HG03064 (cell line): ENCODE data around the gene RAB3GAP1.
"Not testable (repeated sequence)": the region's sequence is repeated elsewhere in the genome, so short reads cannot be mapped to it uniquely, and the experiment has no call there.

Experiments
- ATAC-seq: cut with Tn5 transposase; IDR thresholded peaks from one replicate; pipeline ENCODE4 v1.9.1; 2021; ENCODE audit warnings: low read depth; ENCODE audit not compliant: unreplicated experiment

Gene RAB3GAP1

GRCh38 chr2:135052042-135052876, at the start of gene RAB3GAP1:
Gene RAB3GAP1, plus strand, starts transcription at chr2:135052292. Its CDS starts 16 bp downstream, at chr2:135052308.
- peak; percentile 76 for ATAC-seq

DNA sequence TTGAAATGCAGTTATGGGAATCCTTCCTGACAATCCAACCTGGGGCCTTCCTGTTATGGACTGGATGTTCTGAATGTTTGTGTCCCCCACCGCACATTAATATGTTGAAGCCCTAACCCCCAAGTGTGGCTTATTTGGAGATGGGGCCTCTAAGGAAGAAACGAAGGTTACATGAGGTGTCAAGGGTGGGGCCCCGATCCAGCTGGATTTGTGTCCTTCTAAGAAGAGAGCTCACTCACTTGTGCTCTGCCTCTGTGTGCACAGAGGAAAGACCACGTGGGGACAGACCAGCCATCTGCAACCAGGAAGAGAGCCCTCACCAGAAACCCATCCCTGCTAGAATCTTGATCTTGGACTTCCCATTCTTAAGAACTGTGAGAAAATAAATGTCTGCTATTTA, 49.3 kb upstream of the RAB3GAP1 start:
- no peak for ATAC-seq

DNA sequence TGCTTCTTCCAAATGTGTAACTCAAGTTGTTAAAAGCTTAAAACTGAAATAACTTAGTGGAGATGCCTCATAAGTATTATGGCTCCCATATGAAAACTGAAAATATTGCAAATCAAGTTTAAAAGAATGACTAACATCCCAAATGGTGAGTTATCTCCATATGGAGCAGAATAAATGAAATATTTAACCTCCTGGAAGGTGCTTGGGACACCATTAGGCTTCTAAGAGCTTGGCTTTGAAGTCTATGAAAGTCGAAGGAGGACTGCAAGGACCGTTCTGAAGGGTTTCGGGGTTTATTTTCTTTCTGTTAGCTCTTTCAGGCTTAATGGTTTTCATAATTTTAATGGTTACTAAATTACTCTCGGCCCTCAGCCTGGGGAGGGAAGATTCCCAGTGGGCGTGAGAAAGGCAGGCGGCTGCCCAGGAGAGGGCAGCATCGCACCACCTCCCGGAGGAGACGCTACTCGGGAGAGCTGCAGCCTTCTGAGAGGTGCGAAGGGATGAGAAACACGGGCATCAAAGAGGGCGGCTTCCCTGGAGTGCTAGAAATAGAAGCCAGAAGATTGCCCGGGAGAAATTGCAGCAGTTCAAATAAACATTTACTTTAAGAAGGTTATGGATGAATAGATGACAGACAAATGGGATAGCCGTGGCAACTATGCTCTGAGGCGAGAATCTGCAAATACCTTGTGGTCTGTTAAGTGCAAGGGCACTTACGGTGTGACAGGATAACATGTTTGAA, 47.9 kb upstream of the RAB3GAP1 start:
- ATAC-seq: peak; percentile 95

DNA sequence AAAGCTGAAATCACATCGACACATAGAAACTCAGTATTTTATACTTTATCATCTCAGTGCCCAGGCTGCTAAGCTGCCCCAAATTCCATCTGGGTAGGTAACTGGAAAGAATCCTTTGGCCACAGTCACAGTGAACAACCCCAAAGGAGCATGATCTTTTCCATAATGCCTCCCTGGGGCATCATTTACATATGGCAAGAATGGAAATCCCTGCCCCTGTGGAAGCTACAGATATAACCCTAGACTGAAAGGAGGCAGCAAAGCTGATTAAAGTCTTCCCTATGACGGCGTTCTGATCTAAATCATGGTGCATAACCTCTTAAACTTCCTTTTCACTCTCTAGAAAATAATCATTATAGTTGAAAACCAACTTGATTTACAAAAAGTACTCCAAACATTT, 46.3 kb upstream of the RAB3GAP1 start:
- no peak for ATAC-seq

DNA sequence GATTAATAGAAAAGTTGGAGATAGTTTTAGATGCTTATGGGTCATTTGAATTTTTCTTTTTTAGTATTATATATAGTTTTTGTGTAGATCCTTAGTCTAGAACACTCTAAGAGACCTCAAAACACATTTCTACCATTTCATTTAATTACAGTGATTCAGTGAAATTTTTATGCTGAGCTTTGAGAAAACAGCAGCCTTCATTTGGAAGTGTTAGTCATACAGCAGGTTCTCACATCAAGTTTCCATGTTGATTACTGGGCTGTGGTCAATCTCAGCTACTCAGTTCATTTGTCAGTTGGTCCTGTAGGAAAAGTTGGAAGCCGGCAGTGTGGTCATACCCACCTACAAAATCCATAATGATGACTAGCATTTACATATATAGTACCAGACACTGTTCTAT, 42.8 kb upstream of the RAB3GAP1 start:
- ATAC-seq: no peak

GRCh38 chr2:135010200-135010942, 41.7 kb upstream of the RAB3GAP1 start:
- no peak for ATAC-seq

- ATAC-seq: no peak
Measured at GRCh38 chr2:135011633-135012032, 40.5 kb upstream of the RAB3GAP1 start.

DNA sequence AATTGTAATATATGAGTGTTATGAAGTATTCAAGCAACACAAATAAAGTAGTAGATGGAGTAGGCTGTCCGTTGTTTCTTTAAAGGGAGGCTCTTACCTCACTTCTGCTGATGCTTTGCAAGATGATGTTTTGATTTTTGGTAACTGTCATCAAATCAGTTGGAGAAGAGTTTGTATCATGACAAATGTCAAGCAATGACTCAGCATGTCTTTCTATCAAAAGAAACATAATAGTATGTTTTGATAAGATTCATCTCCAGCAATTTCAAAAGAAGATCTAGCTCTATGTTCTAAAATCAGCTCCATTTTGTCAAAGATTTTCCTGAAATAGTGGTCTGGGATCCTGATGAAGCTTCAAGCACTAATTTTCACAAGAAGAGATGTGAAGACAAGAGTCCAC, 30.5 kb upstream of the RAB3GAP1 start:
- no peak for ATAC-seq

GRCh38 chr2:135022952-135023880, 28.9 kb upstream of the RAB3GAP1 start:
- ATAC-seq: no peak

GRCh38 chr2:135023886-135024485, 28.1 kb upstream of the RAB3GAP1 start:
- no peak for ATAC-seq

- no peak for ATAC-seq
Measured at GRCh38 chr2:135029481-135030134, 22.5 kb upstream of the RAB3GAP1 start.

GRCh38 chr2:135030826-135031225, 21.3 kb upstream of the RAB3GAP1 start:
- no peak for ATAC-seq

GRCh38 chr2:135033216-135033615, 18.9 kb upstream of the RAB3GAP1 start:
- ATAC-seq: not testable (repeated sequence)

GRCh38 chr2:135037831-135038230, 14.3 kb upstream of the RAB3GAP1 start:
- no peak for ATAC-seq

GRCh38 chr2:135043345-135043744, 8.7 kb upstream of the RAB3GAP1 start:
- ATAC-seq: no peak

DNA sequence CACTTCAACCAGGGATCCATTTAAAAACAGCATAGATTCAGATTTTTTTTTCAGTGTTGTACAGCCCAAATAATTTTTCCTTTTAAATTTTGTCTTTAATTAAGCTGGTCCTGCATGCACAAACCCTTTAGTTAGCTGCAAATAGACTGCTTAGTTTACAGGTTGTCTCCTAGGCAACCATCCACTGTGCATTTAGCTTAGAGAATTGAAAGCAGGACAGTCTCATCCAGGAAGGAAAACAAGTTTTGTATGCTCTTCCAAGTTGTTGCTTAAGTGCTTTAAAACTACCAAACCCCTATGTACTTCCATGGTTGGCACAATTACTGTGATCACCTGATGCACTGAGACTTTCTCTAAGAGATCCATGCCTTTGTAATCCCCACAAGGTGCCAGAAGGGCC, 4.8 kb upstream of the RAB3GAP1 start, which contains the start of gene MAP3K19:
MAP3K19 (minus strand) TSS at position 148 of the 400 bp plus-strand sequence. CDS start 22,800 bp downstream, outside the sequence.
- ATAC-seq: no peak

GRCh38 chr2:135048122-135048521, 4.0 kb upstream of the RAB3GAP1 start:
- ATAC-seq: no peak

DNA sequence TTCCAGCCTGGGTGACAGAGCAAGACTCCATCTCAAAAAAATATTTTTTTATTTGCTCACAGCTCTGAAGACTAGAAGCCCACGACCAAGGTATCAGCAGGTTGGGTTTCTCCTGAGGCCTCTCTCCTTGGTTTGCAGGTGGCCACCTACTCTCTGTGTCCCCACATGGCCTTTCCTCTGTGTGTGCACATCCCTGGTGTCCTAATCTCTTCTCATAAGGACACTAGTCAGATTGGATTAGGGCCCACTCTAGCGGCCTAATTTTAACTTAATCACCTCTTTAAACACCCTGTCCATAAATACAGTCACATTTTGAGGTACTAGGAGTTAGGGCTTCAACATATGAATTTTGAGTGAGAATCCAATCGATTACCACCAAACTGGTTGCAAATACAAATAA, 2.0 kb upstream of the RAB3GAP1 start:
- no peak for ATAC-seq

DNA sequence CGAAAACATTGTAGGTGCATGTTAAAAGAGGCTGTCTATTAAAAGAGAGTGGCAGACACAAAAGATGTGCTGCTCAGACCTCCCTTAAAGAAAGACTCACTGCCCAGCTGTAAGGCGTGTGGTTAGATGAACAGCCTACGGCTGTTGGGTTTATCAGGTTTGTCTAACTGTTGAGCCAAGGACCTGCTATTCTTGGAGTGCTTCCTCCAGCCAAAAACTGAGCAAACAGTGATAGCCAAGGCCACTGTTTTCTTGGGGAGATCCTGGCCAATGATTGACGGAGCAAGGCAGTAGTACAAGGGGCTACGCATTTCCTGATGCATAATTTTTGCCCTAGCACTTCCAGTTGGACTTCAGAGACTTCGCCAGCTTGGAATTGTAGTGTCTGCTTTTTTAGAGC, 1.4 kb upstream of the RAB3GAP1 start:
- ATAC-seq: no peak
